ENCODE measurements around the gene FLT3LG.
"Not testable (repeated sequence)": the region's sequence is repeated elsewhere in the genome, so short reads cannot be mapped to it uniquely, and the experiment has no call there.

The FLT3LG gene

DNA sequence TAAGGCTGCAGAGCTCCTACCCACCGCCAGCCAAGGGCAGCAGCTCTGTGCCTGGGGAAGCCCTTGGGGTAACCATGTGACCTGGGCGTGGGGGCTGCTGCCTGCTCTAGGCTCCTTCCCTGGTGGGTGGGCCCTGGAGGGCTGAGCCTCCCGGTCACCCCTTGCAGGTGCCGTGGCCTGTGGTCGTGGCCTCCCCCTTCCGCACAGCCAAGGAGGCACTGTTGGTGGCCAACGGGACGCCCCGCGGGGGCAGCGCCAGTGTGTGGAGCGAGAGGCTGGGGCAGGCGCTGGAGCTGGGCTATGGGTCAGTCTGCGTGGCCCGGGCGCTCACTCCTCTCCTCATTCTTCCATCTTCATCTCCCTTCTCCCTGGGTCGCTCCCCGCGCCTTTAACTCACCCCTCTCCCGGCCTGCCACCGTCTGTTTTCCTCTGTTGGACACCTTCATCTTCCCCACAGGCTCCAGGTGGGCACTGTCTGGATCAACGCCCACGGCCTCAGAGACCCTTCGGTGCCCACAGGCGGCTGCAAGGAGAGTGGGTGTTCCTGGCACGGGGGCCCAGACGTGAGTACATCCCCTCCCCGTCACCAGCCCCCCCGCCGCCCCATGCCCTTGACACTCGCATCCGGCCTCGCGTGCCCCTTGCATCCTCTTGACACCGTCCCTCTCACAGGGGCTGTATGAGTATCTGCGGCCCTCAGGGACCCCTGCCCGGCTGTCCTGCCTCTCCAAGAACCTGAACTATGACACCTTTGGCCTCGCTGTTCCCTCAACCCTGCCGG is 9.9 kb upstream of the FLT3LG start:
- no peak for DNase-seq (ENCODE audit: low spot score)

DNA sequence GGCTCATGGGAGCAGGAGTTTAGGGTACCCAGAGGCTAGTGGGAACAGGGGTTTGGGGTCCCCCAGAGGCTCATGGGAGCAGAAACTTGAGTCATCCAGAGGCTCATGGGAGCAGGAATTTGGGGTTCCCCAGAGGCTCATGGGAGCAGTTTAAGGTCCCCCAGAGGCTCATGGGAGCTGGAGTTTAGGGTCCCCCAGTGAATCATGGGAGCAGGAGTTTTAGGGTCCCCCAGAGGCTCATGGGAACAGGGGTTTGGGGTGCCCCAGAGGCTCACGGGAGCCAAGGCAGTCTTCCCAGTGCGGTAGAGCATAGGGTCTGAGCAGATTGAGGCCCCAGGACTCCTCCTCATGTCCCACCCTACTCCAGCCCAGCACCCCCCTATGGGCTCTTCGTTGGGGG is 8.6 kb upstream of the FLT3LG start:
- no peak for DNase-seq (ENCODE audit: low spot score)

DNA sequence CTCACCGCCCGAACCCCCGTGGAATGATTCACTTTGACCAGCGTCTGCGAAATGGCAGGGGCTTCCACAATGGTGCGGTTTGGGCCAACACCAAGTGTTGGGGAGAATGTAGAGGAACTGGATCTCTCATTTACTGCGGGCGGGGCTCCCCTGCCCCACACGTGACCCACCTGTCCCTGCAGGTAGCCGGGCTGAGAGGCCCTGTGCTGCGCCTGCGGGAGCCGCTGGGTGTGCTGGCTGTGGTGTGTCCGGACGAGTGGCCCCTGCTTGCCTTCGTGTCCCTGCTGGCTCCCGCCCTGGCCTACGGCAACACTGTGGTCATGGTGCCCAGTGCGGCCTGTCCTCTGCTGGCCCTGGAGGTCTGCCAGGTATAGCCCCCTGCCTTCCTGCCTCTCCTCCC is 5.8 kb upstream of the FLT3LG start:
- no peak for DNase-seq (ENCODE audit: low spot score)

DNA sequence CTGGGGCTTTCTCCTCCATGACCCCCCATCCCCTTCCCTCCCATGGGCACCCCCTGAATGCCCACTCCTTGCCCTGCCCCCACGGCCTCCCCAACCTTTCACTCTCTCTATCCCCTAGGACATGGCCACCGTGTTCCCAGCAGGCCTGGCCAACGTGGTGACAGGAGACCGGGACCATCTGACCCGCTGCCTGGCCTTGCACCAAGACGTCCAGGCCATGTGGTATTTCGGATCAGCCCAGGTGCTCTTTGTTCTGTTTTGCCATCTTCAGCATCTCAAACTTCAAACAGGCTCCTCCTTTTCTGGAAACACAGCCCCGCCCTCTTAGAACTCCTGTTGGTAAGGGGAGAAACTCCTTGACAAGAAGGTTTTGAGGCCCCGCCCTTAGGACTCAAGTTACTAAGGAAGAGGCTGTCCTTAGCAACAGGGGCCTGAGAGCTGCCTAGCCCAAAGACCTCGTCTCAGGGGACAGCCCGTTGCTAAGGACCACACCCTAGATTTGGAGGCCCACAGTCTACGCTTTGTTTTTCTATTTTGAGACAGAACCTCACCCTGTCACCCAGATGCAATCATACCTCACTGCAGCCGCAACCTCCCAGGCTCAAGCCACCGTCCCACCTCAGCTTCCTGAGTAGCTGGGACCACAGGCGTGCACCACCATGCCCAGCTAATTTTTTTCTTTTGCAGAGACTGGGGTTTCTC is 5.1 kb upstream of the FLT3LG start:
- no peak for DNase-seq (ENCODE audit: low spot score)

DNA sequence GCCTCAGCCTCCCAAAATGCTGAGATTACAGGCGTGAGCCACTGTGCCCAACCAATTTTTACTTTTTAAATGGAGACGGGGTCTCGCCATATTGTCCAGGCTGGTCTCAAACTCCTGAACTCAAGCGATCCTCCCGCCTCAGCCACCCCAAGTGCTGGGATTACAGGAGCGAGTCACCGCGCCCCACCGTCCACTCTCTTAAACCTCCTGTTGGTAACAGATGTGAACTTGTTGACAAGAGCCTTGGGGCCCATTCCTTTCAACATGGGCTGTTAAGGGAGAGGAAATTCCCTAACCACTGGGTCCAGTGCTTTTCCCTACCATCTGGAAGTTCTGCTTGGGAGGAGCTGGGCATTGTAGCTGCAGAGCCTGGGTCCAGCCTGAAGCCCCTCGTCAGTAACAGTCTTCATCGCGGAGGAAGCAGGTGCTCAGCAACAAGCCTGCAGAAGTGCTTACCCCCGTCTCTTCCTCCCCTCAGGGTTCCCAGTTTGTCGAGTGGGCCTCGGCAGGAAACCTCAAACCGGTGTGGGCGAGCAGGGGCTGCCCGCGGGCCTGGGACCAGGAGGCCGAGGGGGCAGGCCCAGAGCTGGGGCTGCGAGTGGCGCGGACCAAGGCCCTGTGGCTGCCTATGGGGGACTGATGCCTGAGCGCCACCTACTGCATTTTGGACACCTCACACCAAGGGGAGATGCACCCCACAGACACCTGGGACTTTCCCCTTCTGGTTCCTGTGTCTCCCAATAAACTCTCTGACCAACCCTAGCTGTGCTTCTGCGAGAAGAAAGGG is 4.0 kb upstream of the FLT3LG start:
- no peak for DNase-seq (ENCODE audit: low spot score)

DNA sequence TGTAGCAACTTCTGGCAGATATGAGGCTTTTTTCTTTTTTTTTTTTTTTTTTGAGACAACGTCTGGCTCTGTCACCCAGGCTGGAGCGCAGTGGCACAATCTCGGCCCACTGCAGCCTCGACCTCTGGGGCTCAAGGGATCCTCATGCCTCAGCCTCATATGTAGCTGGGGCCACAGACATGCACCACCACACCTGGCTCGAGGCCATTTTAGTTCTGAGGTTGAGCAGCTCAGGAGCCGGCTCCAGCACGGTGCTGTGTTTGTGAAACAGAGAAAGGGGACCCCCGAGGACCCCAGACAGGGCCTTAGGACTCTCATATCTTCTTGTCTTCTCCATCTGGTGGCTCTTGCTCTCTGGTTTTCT is 3.4 kb upstream of the FLT3LG start:
- DNase-seq (ENCODE audit: low spot score): no peak

DNA sequence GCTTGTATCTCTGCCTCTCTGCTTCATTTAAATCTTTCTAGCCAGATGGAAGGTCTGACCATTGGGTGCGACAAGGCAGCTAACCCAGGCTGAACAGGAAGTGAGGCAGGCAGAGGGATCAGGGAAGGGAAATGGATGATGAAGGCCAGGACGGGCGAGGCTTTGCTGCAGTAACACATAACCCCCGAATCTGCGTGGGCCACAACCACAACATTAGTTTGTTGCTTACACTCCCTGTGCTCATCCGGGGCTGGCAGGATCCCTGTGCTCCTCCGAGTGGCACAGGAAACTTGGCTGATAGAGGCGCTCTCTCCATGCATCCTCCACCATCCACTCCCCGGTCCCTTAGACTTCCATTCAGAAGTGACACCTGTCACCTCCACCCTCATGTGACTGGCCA is 1.1 kb upstream of the FLT3LG start:
- DNase-seq (ENCODE audit: low spot score): no peak

DNA sequence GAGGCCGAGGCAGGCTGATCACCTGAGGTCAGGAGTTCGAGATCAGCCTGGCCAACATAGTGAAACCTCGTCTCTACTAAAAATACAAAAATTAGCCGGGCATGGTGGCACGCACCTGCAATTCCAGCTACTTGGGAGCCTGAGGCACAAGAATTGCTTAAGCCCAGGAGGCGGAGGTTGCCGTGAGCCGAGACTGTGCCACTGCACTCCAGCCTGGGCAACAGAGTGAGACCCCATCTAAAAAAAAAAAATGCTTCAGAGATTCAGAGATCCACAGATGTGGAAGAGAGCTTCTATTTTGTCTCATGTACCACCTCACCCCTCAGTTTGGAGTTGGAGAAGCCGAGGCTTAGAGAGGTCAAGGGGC is 531 bp upstream of the FLT3LG start:
- not testable (repeated sequence) for DNase-seq (ENCODE audit: low spot score)

DNA sequence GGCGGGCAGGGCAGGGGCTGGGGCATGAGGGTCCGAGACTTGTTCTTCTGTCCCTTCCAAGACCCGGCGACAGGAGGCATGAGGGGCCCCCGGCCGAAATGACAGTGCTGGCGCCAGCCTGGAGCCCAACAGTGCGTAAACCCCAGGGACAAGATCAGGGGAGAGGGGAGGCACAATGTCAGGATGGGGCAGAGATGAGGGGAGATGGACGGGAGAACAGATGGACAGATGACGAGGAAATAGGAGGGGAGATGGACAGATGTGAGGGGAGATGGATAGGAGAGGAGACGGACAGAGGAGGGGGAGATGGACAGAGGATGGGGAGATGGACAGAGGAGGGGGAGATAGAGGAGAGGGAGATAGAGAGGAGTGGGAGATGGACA is 518 bp downstream of the FLT3LG start:
- no peak for DNase-seq (ENCODE audit: low spot score)

DNA sequence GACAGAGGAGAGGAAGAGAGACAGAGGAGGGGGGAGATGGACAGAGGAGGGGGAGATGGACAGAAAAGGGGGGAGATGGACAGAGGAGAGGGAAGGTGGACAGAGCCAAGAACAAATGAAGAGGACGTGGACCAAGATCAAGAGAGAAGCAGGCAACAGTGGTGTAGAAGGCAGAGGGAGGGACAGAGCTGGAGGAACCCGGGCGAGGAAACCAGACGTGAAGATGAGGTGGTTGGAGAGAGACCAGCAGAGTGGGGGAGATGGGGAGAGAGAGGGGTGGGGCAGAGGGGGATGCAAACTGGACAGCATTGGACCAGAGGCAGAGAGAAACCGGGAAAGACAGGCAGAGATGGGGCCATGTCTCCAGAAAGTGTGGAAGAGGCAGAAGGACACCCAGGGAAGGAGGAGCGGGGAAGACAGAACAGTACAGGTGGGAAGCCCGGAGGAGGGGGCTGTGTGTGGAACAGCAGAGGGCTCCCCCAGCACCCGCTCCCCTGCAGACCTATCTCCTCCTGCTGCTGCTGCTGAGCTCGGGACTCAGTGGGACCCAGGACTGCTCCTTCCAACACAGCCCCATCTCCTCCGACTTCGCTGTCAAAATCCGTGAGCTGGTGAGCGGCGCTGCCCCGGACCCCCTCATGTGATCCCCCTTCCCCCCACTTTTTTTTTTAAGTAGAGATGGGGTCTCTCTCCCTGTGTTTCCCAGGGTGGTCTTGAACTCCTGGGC is 1.3 kb downstream of the FLT3LG start:
- DNase-seq (ENCODE audit: low spot score): no peak

DNA sequence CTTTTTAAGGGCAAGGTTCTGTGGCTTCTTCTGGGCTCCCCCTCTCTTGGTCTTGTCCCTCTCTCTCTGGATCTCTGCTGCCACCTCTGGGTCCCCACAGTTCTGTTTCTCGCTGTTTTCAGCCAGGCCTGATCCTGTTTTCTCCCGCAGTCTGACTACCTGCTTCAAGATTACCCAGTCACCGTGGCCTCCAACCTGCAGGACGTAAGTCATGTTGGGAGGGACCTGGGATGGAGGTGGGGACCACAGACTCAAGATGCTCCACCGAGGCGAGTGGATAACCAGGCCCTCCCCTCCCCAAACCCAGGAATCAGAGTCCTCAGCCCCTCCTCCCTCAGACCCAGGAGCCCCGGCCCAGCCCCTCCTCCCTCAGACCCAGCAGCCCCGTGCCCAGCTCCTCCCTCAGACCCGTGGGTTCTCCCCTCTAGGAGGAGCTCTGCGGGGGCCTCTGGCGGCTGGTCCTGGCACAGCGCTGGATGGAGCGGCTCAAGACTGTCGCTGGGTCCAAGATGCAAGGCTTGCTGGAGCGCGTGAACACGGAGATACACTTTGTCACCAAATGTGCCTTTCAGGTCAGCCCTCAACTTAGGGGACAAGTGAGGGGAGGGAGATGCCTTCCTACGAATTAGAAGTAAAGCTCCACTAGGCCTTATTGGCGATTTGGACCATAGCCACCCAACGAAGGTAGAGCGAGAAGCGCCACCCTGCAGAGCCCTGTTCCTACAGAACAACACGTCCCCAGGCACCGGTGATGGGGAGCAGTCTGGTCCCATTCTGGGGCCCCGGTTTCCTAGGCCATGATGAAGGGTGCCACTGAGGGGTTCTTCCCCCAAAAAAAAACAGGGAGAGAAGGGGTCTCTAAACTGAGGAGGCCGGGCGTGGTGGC is 2.2 kb downstream of the FLT3LG start:
- no peak for DNase-seq (ENCODE audit: low spot score)

DNA sequence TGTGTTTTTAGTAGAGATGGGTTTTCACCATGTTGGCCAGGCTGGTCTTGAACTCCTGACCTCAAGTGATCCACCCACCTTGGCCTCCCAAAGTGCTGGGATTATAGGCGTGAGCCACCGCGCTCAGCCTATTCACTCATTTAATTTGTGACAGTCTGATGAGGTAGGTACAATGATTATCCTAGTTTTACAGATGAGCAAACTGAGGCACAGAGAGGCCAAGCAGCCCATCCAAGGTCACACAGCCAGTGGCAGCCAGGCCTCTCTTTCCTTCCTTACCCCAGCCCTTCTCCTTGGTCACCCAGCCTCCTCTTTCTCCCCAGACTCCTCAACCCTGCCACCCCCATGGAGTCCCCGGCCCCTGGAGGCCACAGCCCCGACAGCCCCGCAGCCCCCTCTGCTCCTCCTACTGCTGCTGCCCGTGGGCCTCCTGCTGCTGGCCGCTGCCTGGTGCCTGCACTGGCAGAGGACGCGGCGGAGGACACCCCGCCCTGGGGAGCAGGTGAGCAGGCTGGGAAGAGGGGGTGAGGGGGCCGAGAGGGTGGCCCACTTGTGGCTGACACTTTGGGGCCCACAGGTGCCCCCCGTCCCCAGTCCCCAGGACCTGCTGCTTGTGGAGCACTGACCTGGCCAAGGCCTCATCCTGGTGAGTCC is 6.1 kb downstream of the FLT3LG start:
- no peak for DNase-seq (ENCODE audit: low spot score)

DNA sequence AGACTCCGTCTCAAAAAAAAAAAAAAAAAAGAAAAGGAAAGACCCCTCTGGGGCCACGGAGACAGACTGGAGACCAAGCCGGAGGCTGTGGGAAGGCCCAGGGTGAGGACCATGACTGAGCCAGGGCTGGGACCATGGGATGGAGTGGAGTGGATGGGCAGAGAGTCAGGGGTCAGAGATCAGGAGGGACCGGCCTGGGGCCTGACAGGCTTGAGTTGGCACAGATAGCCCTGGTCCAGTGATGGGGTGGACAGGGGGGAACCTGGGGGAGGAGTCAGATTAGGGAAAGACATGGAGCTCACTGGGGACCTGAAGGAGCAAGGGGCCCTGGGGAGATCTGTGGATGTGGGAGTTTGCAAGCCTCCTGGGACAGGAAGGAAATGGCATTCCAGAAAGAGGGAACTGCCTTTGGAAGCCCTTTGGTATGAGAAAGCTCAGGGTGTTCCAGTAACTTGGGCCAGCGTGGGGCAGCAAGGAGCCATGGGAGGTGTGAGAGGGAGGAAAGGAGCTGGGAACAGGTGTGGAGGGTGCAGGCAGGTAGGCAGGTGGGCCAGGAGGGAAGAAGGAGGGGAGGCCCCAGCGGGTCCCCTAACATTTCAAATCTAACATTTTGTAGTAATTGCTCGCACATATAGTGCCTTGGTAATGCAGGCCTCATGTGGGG is 7.1 kb downstream of the FLT3LG start:
- no peak for DNase-seq (ENCODE audit: low spot score)

DNA sequence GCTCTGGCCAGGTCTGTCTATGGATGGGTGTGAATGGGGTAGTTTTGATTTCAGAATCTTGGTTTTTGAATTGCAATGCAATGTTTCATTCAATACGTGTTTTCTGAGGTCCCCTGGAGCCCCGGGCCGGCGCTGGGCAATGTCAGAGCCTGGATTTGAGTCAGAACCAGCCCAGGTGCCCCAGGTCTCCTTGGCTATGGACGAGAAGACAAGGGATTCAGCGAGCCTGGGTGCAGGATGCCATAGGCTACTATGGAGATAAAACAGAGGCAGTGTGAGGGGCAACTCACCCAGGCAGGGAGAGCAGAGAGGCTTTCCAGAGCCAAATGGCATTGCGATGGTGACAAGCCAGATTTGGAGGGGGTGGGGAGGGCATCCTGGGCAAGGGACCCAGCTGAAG is 12.2 kb downstream of the FLT3LG start:
- DNase-seq (ENCODE audit: low spot score): no peak

DNA sequence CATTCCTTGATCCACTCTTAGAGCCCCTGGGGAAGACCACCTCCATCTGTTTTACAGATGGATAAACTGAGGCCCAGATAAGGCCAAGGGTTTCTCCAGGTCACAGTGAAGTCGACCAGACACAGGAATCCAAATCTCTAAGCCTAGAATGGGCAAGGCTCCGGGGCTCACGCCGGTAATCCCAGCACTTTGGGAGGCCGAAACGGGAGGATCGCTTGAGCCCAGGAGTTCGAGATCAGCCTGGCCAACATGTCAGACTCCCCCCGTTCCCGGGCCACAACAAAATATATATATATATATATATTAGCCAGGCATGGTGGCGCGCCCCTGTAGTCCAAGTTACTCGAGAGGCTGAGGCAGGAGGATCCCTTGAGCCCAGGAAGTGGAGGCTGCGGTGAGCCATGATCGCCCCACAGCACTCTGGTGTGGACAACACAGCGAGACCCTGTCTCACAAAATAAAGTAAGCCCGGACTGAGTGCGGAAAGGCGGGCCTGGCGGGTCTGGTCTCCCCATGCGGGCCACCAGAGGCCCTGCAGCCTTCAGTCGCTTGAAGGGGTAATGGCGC is 12.8 kb downstream of the FLT3LG start:
- no peak for DNase-seq (ENCODE audit: low spot score)

DNA sequence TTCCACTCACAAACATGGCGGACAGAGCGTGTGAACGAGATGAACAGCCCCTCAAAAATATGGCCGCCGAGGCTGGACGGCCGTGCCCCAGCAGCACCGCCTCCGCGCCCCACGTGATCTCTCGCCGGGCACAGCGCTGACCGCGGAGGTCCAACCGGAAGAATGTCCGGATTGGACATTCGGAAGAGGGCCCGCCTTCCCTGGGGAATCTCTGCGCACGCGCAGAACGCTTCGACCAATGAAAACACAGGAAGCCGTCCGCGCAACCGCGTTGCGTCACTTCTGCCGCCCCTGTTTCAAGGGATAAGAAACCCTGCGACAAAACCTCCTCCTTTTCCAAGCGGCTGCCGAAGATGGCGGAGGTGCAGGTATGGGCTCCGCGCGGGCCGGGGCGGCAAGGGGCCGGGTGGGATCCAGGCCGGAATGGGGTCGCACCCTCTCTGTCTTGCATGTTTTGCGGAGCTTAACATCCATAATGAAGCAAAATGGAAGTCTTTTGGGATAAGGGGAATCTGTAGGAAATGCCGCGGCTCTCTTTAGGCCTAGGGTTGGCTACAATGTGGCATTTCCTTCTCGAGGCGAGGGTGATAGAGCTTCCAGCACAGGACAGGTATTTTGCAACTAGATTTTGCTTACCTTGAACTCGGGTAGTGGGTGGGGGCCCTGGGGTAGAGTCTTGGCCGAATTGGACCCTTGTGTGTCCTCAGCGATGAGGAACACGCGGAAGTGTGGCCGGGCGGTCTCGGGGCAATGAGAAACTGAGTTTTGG is 13.4 kb downstream of the FLT3LG start, which contains the start of gene RPL13A:
Gene RPL13A (plus strand): TSS at position 332 of the 769 bp plus-strand sequence. CDS start 22 bp downstream, at position 354.
- DNase-seq (ENCODE audit: low spot score): peak; percentile 99

DNA sequence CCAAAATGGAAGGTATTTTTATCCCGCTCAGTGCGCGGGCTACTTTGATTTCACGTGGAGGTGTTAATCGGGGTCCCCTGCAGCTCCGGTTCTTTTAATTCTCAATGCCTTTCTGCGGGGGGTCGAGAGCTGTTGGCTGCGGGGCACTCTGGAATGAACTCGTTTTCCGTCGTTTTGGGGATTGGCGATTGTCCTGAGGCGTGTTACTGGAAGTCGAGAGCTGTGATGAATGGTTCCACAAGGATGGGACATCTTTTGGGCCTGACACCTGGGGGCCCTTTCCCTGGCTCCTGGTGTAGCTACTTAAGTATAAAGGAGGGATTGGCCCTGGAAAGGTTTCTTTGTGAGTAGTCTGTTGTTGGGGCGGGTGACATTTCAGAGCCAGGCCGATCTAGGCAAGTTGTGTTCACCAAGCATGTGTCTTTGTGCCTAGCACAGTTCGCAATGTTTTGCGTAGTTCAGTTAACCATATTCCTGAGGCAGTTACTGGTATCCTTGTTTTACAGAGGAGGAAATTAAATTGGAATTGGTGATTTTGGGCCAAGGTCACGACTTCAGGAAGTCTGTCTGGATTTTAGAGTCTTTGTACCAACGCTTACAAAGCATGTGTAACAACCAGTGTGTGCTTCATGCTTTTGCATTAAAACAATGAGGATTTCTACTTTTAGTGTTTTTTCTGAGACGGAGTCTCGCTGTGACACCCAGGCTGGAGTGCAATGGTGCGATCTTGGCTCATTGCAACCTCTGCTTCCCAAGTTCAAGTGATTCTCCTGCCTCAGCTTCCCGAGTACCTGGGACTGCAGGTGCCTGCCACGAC is 14.2 kb downstream of the FLT3LG start:
- no peak for DNase-seq (ENCODE audit: low spot score)

DNA sequence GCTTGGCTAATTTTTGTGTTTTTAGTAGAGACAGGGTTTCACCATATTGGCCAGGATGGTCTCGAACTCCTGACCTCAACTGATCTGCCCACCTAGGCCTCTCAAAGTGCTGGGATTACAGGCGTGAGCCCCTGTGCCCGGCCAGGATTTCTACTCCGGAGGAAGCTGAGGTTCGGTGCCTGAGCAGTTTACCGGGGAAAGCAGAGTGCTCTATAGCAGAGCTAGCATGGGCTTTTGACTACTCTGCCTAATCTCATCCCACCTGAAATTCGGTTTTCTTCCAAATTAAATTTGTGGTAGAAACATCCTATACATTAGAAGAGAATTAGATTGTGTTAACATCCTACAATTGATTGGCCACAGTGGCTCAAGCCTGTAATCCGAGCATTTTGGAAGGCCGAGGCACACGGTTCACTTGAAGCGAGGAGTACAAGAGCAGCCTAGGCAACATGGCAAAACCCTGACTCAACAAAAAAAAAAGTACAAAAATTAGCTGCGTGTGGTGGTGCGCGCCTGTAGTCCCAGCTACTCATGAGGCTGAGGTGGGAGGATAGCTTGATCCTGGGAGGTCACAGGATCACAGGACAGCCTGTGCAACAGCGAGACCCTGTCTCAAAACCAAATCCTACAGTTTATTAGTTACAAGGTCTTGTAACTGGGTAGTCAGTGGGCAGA is 15.0 kb downstream of the FLT3LG start:
- no peak for DNase-seq (ENCODE audit: low spot score)

Data from LoVo (cell line).